K562 (cell line): ENCODE data around the gene CCNK.

ENCODE experiments used
- EZH2 ChIP-seq: IDR thresholded peaks from 2 replicates; pipeline ENCODE4 v1.6.1; 2012; ENCODE audit warnings: low read depth, mild to moderate bottlenecking, inconsistent platforms, low read length, borderline replicate concordance
- RCOR1 ChIP-seq, 2 experiments: IDR thresholded peaks; 2 replicates each; pipeline ENCODE4 v1.6.1; 2012; ENCODE audit warnings: low read depth in 2 of 2, low read length in 2 of 2, borderline replicate concordance in 1 of 2, improper control_type of control experiment in 1 of 2

DNA sequence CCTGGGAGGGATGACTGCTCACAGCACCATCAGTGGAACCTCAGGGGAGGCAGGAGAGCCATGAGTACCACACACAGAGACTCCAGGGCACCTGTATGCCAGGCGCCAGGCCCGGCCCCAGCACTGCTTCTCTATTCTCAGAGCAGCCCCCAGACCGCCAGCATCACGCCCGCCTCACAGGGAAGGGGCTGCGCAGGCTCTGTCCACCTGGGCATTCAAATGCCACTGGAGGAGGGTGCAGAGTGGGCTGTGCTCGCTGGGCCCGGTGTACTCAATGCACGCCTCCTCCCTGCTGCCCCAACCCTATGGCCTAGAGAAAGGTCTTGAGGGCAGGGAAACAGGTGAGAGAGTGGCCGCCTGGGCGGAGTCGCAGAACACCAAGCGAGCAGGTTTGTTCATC, 79.2 kb downstream of the CCNK start:
- TF ChIP-seq RCOR1 (IDR thresholded peaks at IDR 0.05; ENCODE audit: borderline replicate concordance in 1 of 2, low read depth in 2 of 2, low read length in 2 of 2) (no peak), EZH2 (no peak)
